ENCODE measurements around the gene CSNK2A1.

Gene CSNK2A1

GRCh38 chr20:472137-472846 is 71.3 kb downstream of the CSNK2A1 start:
- Histone ChIP-seq H3K36me3 (replicated peaks; ENCODE audit: insufficient read depth, low read length) (no peaks in the 10 kb centered on the region), H3K4me1 (ENCODE audit: low read length) (no peaks in the 10 kb centered on the region), H3K9me3 (replicated peaks; ENCODE audit: insufficient read depth, low read length) (no peaks in the 10 kb centered on the region), H3F3A (ENCODE audit: insufficient read depth, low read length) (no peaks in the 10 kb centered on the region), H3K27me3 (replicated peaks; ENCODE audit: insufficient read depth, low read length) (no peaks in the 10 kb centered on the region), H3K4me2 (ENCODE audit: low read depth, low read length) (no peak overlapping the region), H3K79me2 (ENCODE audit: low read length) (no peaks in the 10 kb centered on the region), H3K4me3 (ENCODE audit: low read length) (no peak overlapping the region), H3K9ac (ENCODE audit: low read length) (no peak overlapping the region), H4K20me1 (ENCODE audit: insufficient read depth, low read length) (no peaks in the 10 kb centered on the region), H3K9me2 (replicated peaks; ENCODE audit: insufficient read depth, low read length) (no peaks in the 10 kb centered on the region), H3K27ac (ENCODE audit: low read length) (no peak overlapping the region), H2AFZ (ENCODE audit: low read length) (no peak overlapping the region)
- TF ChIP-seq CTCF (IDR thresholded peaks at IDR 0.05; ENCODE audit: low read length) (no peak), EZH2 (optimal IDR thresholded peaks at IDR 0.05; ENCODE audit: low read depth, low read length) (no peak), EZH2phosphoT487 (IDR thresholded peaks at IDR 0.05; ENCODE audit: low read length) (no peak)
- no peak for DNase-seq

- Histone ChIP-seq H3K4me3 (ENCODE audit: low read length) (no peak overlapping the region), H3K36me3 (replicated peaks; ENCODE audit: insufficient read depth, low read length) (no peaks in the 10 kb centered on the region), H2AFZ (ENCODE audit: low read length) (no peak overlapping the region), H3K9me2 (replicated peaks; ENCODE audit: insufficient read depth, low read length) (no peaks in the 10 kb centered on the region), H3F3A (ENCODE audit: insufficient read depth, low read length) (no peaks in the 10 kb centered on the region), H3K9me3 (replicated peaks; ENCODE audit: insufficient read depth, low read length) (no peaks in the 10 kb centered on the region), H4K20me1 (ENCODE audit: insufficient read depth, low read length) (no peaks in the 10 kb centered on the region), H3K4me1 (ENCODE audit: low read length) (no peaks in the 10 kb centered on the region), H3K4me2 (ENCODE audit: low read depth, low read length) (no peak overlapping the region), H3K79me2 (ENCODE audit: low read length) (no peaks in the 10 kb centered on the region), H3K9ac (ENCODE audit: low read length) (no peak overlapping the region), H3K27me3 (replicated peaks; ENCODE audit: insufficient read depth, low read length) (no peaks in the 10 kb centered on the region), H3K27ac (ENCODE audit: low read length) (no peak overlapping the region)
- no peak for DNase-seq
- TF ChIP-seq CTCF (IDR thresholded peaks at IDR 0.05; ENCODE audit: low read length) (no peak), EZH2phosphoT487 (IDR thresholded peaks at IDR 0.05; ENCODE audit: low read length) (no peak)
These were observed 73.7 kb downstream of the CSNK2A1 start for GRCh38 chr20:469746-470490.

GRCh38 chr20:467755-468154 is 75.8 kb downstream of the CSNK2A1 start:
- peaks cover 4% of the 10 kb centered on the region for H3F3A ChIP-seq (ENCODE audit: insufficient read depth, low read length)
- H3K27ac ChIP-seq (ENCODE audit: low read length) = no peak overlapping the region
- no peak overlapping the region for H3K4me3 ChIP-seq (ENCODE audit: low read length)
- TF ChIP-seq EZH2phosphoT487 (IDR thresholded peaks at IDR 0.05; ENCODE audit: low read length) (no peak), EZH2 (optimal IDR thresholded peaks at IDR 0.05; ENCODE audit: low read depth, low read length) (no peak), CTCF (IDR thresholded peaks at IDR 0.05; ENCODE audit: low read length) (no peak)
- H3K79me2 ChIP-seq (ENCODE audit: low read length) = no peaks in the 10 kb centered on the region
- H4K20me1 ChIP-seq (ENCODE audit: insufficient read depth, low read length) = no peaks in the 10 kb centered on the region
- no peaks in the 10 kb centered on the region for H3K36me3 ChIP-seq (replicated peaks; ENCODE audit: insufficient read depth, low read length)
- peaks cover 3% of the 10 kb centered on the region; the same call in 1 of the 2 replicates for H3K4me1 ChIP-seq (ENCODE audit: low read length)
- no peak overlapping the region for H3K4me2 ChIP-seq (ENCODE audit: low read depth, low read length)
- H3K27me3 ChIP-seq (replicated peaks; ENCODE audit: insufficient read depth, low read length) = no peaks in the 10 kb centered on the region
- H3K9me3 ChIP-seq (replicated peaks; ENCODE audit: insufficient read depth, low read length) = no peaks in the 10 kb centered on the region
- no peak overlapping the region for H2AFZ ChIP-seq (ENCODE audit: low read length)
- DNase-seq = no peak
- H3K9me2 ChIP-seq (replicated peaks; ENCODE audit: insufficient read depth, low read length) = no peaks in the 10 kb centered on the region
- no peak overlapping the region for H3K9ac ChIP-seq (ENCODE audit: low read length)

Measured in MM.1S (cell line).